SK-N-SH treated with all-trans-retinoic acid at 6 μM for 48 hours (cell line): ENCODE results near the gene GJC2.
A peak's percentile ranks its signal among the peaks of the same experiment; 100 is the strongest.

Experiments
- ATAC-seq: fragments of 200-7000 bp; cut with Tn5 transposase; 3 replicates; pipeline ENCODE4 v1.9.1; 2020; ENCODE audit warnings: mild to moderate bottlenecking, moderate library complexity
- ARNTL ChIP-seq: fragments of 450-650 bp; formaldehyde crosslinking; IDR thresholded peaks from 2 replicates; pipeline ENCODE4 v1.5.0; 2020; ENCODE audit warnings: low read depth, mild to moderate bottlenecking, moderate library complexity, borderline replicate concordance
- BACH2 ChIP-seq: fragments of 250-450 bp; sonication (Bioruptor Pico); IDR thresholded peaks from 2 replicates; pipeline ENCODE4 v1.9.0; 2021; ENCODE audit warnings: mild to moderate bottlenecking, borderline replicate concordance
- CREB5 ChIP-seq: fragments of 250-450 bp; sonication (Bioruptor Pico); IDR thresholded peaks from 2 replicates; pipeline ENCODE4 v1.5.1; 2020; ENCODE audit warnings: low read depth, mild to moderate bottlenecking, moderate library complexity
- CSDC2 ChIP-seq: fragments of 250-450 bp; sonication (Bioruptor Pico); IDR thresholded peaks from 2 replicates; pipeline ENCODE4 v1.5.0; 2020; ENCODE audit warnings: mild to moderate bottlenecking, moderate library complexity
- CSRNP3 ChIP-seq: fragments of 250-450 bp; sonication (Bioruptor Pico); IDR thresholded peaks from 2 replicates; pipeline ENCODE4 v1.5.1; 2021; ENCODE audit warnings: mild to moderate bottlenecking, moderate library complexity
- ESRRG ChIP-seq: fragments of 250-450 bp; sonication (Bioruptor Pico); IDR thresholded peaks from 2 replicates; pipeline ENCODE4 v1.6.1; 2021; ENCODE audit warnings: mild to moderate bottlenecking
- GLIS3 ChIP-seq: fragments of 250-450 bp; sonication (Bioruptor Pico); IDR thresholded peaks from 2 replicates; pipeline ENCODE4 v1.5.0; 2020; ENCODE audit warnings: mild to moderate bottlenecking, moderate library complexity
- ISL1 ChIP-seq: fragments of 250-450 bp; sonication (Bioruptor Pico); IDR thresholded peaks from 2 replicates; pipeline ENCODE4 v2.1.2; 2022; ENCODE audit warnings: mild to moderate bottlenecking, moderate library complexity
- OSR1 ChIP-seq: fragments of 250-450 bp; sonication (Bioruptor Pico); IDR thresholded peaks from 2 replicates; pipeline ENCODE4 v1.8.0; 2022; ENCODE audit warnings: moderate library complexity, mild to moderate bottlenecking, inconsistent platforms
- PATZ1 ChIP-seq: fragments of 250-450 bp; sonication (Bioruptor Pico); IDR thresholded peaks from 2 replicates; pipeline ENCODE4 v1.8.0; 2020; ENCODE audit warnings: mild to moderate bottlenecking, moderate library complexity, borderline replicate concordance
- POU6F1 ChIP-seq: fragments of 250-450 bp; sonication (Bioruptor Pico); IDR thresholded peaks from 2 replicates; pipeline ENCODE4 v1.8.0; 2021; ENCODE audit warnings: low read depth, mild to moderate bottlenecking, moderate library complexity, borderline replicate concordance
- PPARA ChIP-seq: fragments of 250-450 bp; sonication (Bioruptor Pico); IDR thresholded peaks from 2 replicates; pipeline ENCODE4 v1.5.0; 2020; ENCODE audit warnings: mild to moderate bottlenecking, borderline replicate concordance
- RARB ChIP-seq: fragments of 250-450 bp; sonication (Bioruptor Pico); IDR thresholded peaks from 2 replicates; pipeline ENCODE4 v1.8.0; 2021; ENCODE audit warnings: mild to moderate bottlenecking, moderate library complexity
- SNAI2 ChIP-seq: fragments of 250-450 bp; sonication (Bioruptor Pico); IDR thresholded peaks from 2 replicates; pipeline ENCODE4 v1.5.0; 2020; ENCODE audit warnings: mild to moderate bottlenecking, moderate library complexity
- TCF4 ChIP-seq: fragments of 250-450 bp; sonication (Bioruptor Pico); IDR thresholded peaks from 2 replicates; pipeline ENCODE4 v1.8.0; 2021; ENCODE audit warnings: mild to moderate bottlenecking, moderate library complexity, borderline replicate concordance
- TOX ChIP-seq: fragments of 250-450 bp; sonication (Bioruptor Pico); IDR thresholded peaks from 2 replicates; pipeline ENCODE4 v1.8.0; 2021; ENCODE audit warnings: mild to moderate bottlenecking, moderate library complexity, borderline replicate concordance
- TSHZ2 ChIP-seq: fragments of 250-450 bp; sonication (Bioruptor Pico); IDR thresholded peaks from 2 replicates; pipeline ENCODE4 v1.5.0; 2020; ENCODE audit warnings: mild to moderate bottlenecking, moderate library complexity
- ZC3H10 ChIP-seq: fragments of 250-450 bp; sonication (Bioruptor Pico); IDR thresholded peaks from 2 replicates; pipeline ENCODE4 v1.5.1; 2021; ENCODE audit warnings: mild to moderate bottlenecking, moderate library complexity
- ZFP3 ChIP-seq: fragments of 250-450 bp; sonication (Bioruptor Pico); IDR thresholded peaks from 2 replicates; pipeline ENCODE4 v1.5.0; 2020; ENCODE audit warnings: mild to moderate bottlenecking, moderate library complexity
- ZFP30 ChIP-seq: fragments of 450-650 bp; formaldehyde crosslinking; IDR thresholded peaks from 2 replicates; pipeline ENCODE4 v1.5.0; 2022; ENCODE audit warnings: mild to moderate bottlenecking, moderate library complexity
- ZNF565 ChIP-seq: fragments of 450-650 bp; formaldehyde crosslinking; conservative IDR thresholded peaks from 2 replicates; pipeline ENCODE4 v1.5.0; 2020; ENCODE audit warnings: low read depth, mild to moderate bottlenecking, moderate library complexity
- ZNF70 ChIP-seq: fragments of 450-650 bp; formaldehyde crosslinking; IDR thresholded peaks from 2 replicates; pipeline ENCODE4 v1.5.0; 2020; ENCODE audit warnings: mild to moderate bottlenecking, moderate library complexity
- ZNF8 ChIP-seq: fragments of 450-650 bp; formaldehyde crosslinking; IDR thresholded peaks from 2 replicates; pipeline ENCODE4 v1.5.0; 2020; ENCODE audit warnings: mild to moderate bottlenecking, moderate library complexity

Gene GJC2

GRCh38 chr1:228165372-228166169 lies 15.8 kb downstream of the GJC2 start, which contains the start of gene IBA57:
IBA57 (plus strand) TSS chr1:228165804; CDS start chr1:228165817, 13 bp downstream.
- ATAC-seq: peak; percentile 91
- no peak; the same call in 1 of the 2 replicates for TF ChIP-seq OSR1 (CRISPR knock-in tag)
- no peak for TF ChIP-seq POU6F1 (CRISPR knock-in tag)
- no peak for TF ChIP-seq SNAI2 (CRISPR knock-in tag)
- peak; percentile 79 for TF ChIP-seq ZC3H10 (CRISPR knock-in tag)
- TF ChIP-seq ARNTL (CRISPR knock-in tag): no peak
- no peak for TF ChIP-seq ISL1 (CRISPR knock-in tag)
- TF ChIP-seq CSRNP3 (CRISPR knock-in tag): no peak
- no peak; the same call in 1 of the 2 replicates for TF ChIP-seq BACH2 (CRISPR knock-in tag)
- no peak for TF ChIP-seq PATZ1 (CRISPR knock-in tag)
- TF ChIP-seq GLIS3 (CRISPR knock-in tag): no peak
- no peak for TF ChIP-seq RARB (CRISPR knock-in tag)
- TF ChIP-seq TSHZ2 (CRISPR knock-in tag): peak; percentile 48; the same call in 1 of the 2 replicates
- TF ChIP-seq ZFP3 (CRISPR knock-in tag): 0 out of 2 replicates have a peak, but pooled peaks have one; percentile 41
- TF ChIP-seq TCF4 (CRISPR knock-in tag): no peak
- TF ChIP-seq CREB5 (CRISPR knock-in tag): no peak
- peak; percentile 88; the same call in 1 of the 2 replicates for TF ChIP-seq PPARA (CRISPR knock-in tag)
- no peak for TF ChIP-seq ZFP30 (CRISPR knock-in tag)
- peak; percentile 86; the same call in 1 of the 2 replicates for TF ChIP-seq CSDC2
- TF ChIP-seq ZNF70 (CRISPR knock-in tag): no peak
- TF ChIP-seq ZNF8 (CRISPR knock-in tag): no peak
- no peak for TF ChIP-seq ESRRG (CRISPR knock-in tag)
- no peak; the same call in 1 of the 2 replicates for TF ChIP-seq ZNF565 (CRISPR knock-in tag)
- no peak for TF ChIP-seq TOX (CRISPR knock-in tag)
